Measurements from ENCODE around the gene VAV3. TPM values are rescaled to one million over a fixed set of nuclear protein-coding genes. Genes with fewer than 3 reads are reported as not detected.

The VAV3 gene
- total and polyA plus RNA-seq, 2 of the 8 experiments (the other 6 are each of a cell fraction or from before 2014, with no cell fraction given) = 2.9 to 7.9 TPM

GRCh38 chr1:107941123-107941522 lies 23.9 kb downstream of the VAV3 start:
- H3K23me2 ChIP-seq (ENCODE audit: low read depth, low read length) = no peaks in the 10 kb centered on the region; the same call in 1 of the 2 replicates
- H2BK20ac ChIP-seq (ENCODE audit: low read length) = no peak overlapping the region
- peaks cover 2 to 10% (median 6%) of the 10 kb centered on the region in 4 experiments; a peak in 5 of 7 replicates for H3K4me1 ChIP-seq (replicated peaks in 1 of 4; ENCODE audit: control insufficient read depth in 3 of 4, insufficient read depth in 4 of 4, low read length in 3 of 4)
- no peak overlapping the region for H3K56ac ChIP-seq (replicated peaks; ENCODE audit: insufficient read length, low read depth, low read length)
- no peaks in the 10 kb centered on the region for H3K36me3 ChIP-seq (ENCODE audit: control insufficient read depth in 2 of 4, insufficient read depth in 4 of 4, low read length in 3 of 4)
- H4K8ac ChIP-seq (ENCODE audit: extremely low read depth, insufficient read depth, low read length) = no peak overlapping the region
- H3K4me3 ChIP-seq (ENCODE audit: extremely low read depth in 1 of 4, insufficient read depth in 2 of 4, low read depth in 3 of 4, low read length in 4 of 4) = no peak overlapping the region
- FAIRE-seq (no peak), DNase-seq (ENCODE audit: low read depth in 1 of 2, low spot score in 2 of 2) (no peak)
- no peak overlapping the region for H3K4ac ChIP-seq (replicated peaks; ENCODE audit: insufficient read length, low read depth, low read length)
- no peaks in the 10 kb centered on the region for H3K9me3 ChIP-seq (ENCODE audit: insufficient read depth in 2 of 2, low read depth in 1 of 2, low read length in 1 of 2)
- no peaks in the 10 kb centered on the region for H3K79me1 ChIP-seq (ENCODE audit: low read depth, low read length)
- H3K18ac ChIP-seq (ENCODE audit: extremely low read depth, low read length) = no peak overlapping the region
- H3K14ac ChIP-seq (ENCODE audit: insufficient read length) = no peak overlapping the region
- H4K91ac ChIP-seq (replicated peaks; ENCODE audit: insufficient read length, low read length) = no peak overlapping the region
- H3K4me2 ChIP-seq (ENCODE audit: insufficient read depth in 1 of 2, low read depth in 2 of 2, low read length in 2 of 2) = no peak overlapping the region
- H3K27ac ChIP-seq (ENCODE audit: low read depth, low read length) = no peak overlapping the region
- no peak overlapping the region for H2AFZ ChIP-seq (ENCODE audit: low read length)
- no peak overlapping the region for H2AK5ac ChIP-seq (ENCODE audit: low read depth, low read length)
- H3K23ac ChIP-seq (ENCODE audit: insufficient read length) = no peak overlapping the region
- H3K27me3 ChIP-seq (replicated peaks in 1 of 4; ENCODE audit: control insufficient read depth in 3 of 4, extremely low read depth in 1 of 4, insufficient read depth in 3 of 4, low read length in 3 of 4) = no peaks in the 10 kb centered on the region
- no peaks in the 10 kb centered on the region for H4K20me1 ChIP-seq (replicated peaks in 1 of 2; ENCODE audit: control insufficient read depth in 1 of 2, insufficient read depth in 2 of 2, low read length in 2 of 2)
- 91% methylated on average over 7 of the region's 7 CpGs; no CpG with 5 or more reads in 1 of the 2 experiments for WGBS, 2 experiments (ENCODE audit: extremely low coverage in 1 of 2, insufficient coverage in 1 of 2, insufficient read length in 1 of 2, insufficient replicate concordance in 2 of 2, low coverage in 1 of 2, low lambda C conversion rate in 2 of 2, missing lambda C conversion rate in 1 of 2)
- H2BK5ac ChIP-seq (ENCODE audit: low read depth, low read length) = no peak overlapping the region
- no peak overlapping the region for H2BK15ac ChIP-seq (ENCODE audit: low read length)
- ChIA-PET POLR2A (ENCODE audit: partially characterized antibody) (no interaction called here), CTCF (ENCODE audit: partially characterized antibody) (interaction anchor here (0.6 to 1.0 kb wide), 3 partner anchors 44 to 170 kb away, joined by 3 read pairs; no protein-coding TSS in a partner anchor)
- H4K5ac ChIP-seq (ENCODE audit: insufficient read length, low read depth, low read length) = no peak overlapping the region
- H2BK120ac ChIP-seq (replicated peaks; ENCODE audit: low read depth, low read length) = no peak overlapping the region
- no peaks in the 10 kb centered on the region for H3K79me2 ChIP-seq (ENCODE audit: control insufficient read depth in 1 of 2, insufficient read depth in 2 of 2, low read length in 2 of 2)
- TF ChIP-seq ASH2L (IDR thresholded peaks at IDR 0.05; ENCODE audit: low read length) = no peak
- H2BK12ac ChIP-seq (ENCODE audit: low read depth, low read length) = no peak overlapping the region
- H3K9ac ChIP-seq (replicated peaks in 1 of 4; ENCODE audit: extremely low read depth in 1 of 4, low read depth in 3 of 4, low read length in 3 of 4) = no peak overlapping the region
